IPS-20b (cell line): ENCODE measurements around the gene ZNF784.

Source experiments
- H3K27ac ChIP-seq: one replicate; pipeline ENCODE4 v1.5.1; 2013; ENCODE audit warnings: low read length
- H3K27me3 ChIP-seq: 2 replicates; pipeline ENCODE4 v1.6.1; 2013; ENCODE audit warnings: mild to moderate bottlenecking, low read length, inconsistent platforms; ENCODE audit not compliant: insufficient read depth
- H3K36me3 ChIP-seq: 2 replicates; pipeline ENCODE4 v1.6.1; 2013; ENCODE audit warnings: low read depth, mild to moderate bottlenecking, inconsistent platforms, low read length, moderate library complexity; ENCODE audit not compliant: insufficient read depth
- H3K4me1 ChIP-seq: 2 replicates; pipeline ENCODE4 v1.6.1; 2013; ENCODE audit warnings: mild to moderate bottlenecking, control low read depth, inconsistent platforms, low read length, moderate library complexity; ENCODE audit not compliant: insufficient read depth
- H3K4me3 ChIP-seq: 2 replicates; pipeline ENCODE4 v1.5.1; 2013; ENCODE audit warnings: mild to moderate bottlenecking, low read length, inconsistent platforms
- H3K9ac ChIP-seq: 2 replicates; pipeline ENCODE4 v1.6.1; 2013; ENCODE audit warnings: low read depth, mild to moderate bottlenecking, inconsistent platforms, low read length, moderate library complexity
- H3K9me3 ChIP-seq: 2 replicates; pipeline ENCODE4 v1.6.1; 2013; ENCODE audit warnings: mild to moderate bottlenecking, low read depth, low read length, inconsistent platforms; ENCODE audit not compliant: insufficient read depth

ZNF784 gene

DNA sequence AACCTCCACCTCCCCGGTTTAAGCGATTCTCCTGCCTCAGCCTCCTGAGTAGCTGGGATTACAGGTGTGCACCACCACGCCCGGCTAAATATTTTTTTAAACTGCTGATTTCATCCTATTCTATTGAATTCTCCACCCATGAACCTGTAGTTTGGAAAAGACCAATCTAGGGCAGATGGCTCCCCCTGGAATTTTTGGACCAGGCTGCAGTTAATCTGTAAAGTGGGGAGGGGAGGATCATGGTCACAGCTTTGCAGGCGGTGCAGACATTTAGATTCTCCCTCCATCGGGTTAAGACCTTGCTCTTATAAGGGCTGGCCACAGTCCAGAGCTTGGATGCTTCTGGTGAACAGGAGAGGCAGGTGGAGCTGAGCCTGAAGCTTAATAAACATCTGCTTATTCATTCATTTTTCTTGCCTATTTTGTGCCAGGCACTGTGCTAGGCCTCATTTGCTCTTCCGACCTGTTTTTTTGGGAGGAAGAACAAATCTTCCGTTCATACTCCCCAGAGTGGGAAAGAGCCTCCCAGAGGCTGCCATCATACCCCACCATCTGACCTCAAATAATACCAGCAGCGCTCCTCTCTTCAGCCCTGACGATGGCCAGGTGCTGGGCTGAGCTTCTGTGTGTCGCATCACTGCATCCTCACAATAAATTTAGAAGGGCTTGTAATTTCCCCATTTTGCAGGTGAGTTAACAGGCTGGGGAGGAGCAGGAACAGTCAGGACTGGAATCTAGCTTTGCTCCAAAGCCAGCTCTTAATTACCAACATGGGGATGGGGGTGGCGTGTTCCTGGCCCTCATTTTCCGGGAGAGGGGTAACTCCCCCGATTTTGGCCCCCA, 22.7 kb upstream of the ZNF784 start:
- peak overlapping the region; percentile 75; the same call in 1 of the 2 replicates for H3K9ac ChIP-seq
- peaks cover 15% of the 10 kb centered on the region for H3K36me3 ChIP-seq
- peak overlapping the region; percentile 81 for H3K4me3 ChIP-seq
- no peaks in the 10 kb centered on the region; the same call in 1 of the 2 replicates for H3K4me1 ChIP-seq
- H3K9me3 ChIP-seq: no peaks in the 10 kb centered on the region
- H3K27me3 ChIP-seq: no peaks in the 10 kb centered on the region
- no peak overlapping the region for H3K27ac ChIP-seq

DNA sequence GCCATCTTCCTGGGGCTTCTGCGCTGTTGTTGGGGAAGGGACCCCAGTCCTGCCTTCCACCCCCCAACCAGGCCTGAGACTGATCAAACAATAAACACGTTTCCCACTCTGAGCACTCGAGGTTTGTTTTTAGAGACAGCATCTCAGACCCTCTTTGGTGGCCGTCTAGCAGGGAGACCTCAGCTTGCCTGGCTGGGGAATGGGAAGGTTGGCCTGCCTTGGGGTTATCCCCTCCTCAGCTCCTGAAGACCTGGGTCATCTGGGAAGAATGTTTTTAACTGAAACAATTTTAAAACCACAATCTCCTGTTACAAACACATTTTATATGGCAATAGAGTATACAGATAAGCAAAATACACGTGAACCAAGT, 21.1 kb upstream of the ZNF784 start:
- Histone ChIP-seq H3K36me3 (peaks cover 15% of the 10 kb centered on the region), H3K27me3 (no peaks in the 10 kb centered on the region), H3K4me1 (no peaks in the 10 kb centered on the region; the same call in 1 of the 2 replicates), H3K9me3 (no peaks in the 10 kb centered on the region), H3K27ac (no peak overlapping the region), H3K4me3 (no peak overlapping the region), H3K9ac (no peak overlapping the region)

DNA sequence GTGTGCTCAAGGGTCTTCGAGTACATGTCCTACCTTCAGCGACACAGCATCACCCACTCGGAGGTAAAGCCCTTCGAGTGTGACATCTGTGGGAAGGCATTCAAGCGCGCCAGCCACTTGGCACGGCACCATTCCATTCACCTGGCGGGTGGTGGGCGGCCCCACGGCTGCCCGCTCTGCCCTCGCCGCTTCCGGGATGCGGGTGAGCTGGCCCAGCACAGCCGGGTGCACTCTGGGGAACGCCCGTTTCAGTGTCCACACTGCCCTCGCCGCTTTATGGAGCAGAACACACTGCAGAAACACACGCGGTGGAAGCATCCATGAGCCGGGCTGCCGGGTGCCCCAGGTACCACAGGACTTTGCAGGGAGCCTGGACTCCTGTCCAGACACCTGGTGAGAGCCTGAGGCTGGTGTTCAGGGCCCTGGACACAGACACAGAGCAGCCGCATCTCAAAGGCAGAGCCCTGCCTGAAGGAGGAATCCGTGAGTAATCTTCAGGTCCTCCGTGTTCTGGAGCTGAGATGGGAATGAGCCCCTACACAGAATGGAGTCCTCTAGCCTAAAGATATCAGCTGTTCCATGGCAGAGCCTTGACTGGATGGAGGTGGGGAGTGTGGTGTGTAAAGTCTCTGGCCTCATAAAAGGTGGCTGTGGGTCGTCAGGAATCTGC, 20.6 kb upstream of the ZNF784 start:
- Histone ChIP-seq H3K4me3 (peak overlapping the region; percentile 79; the same call in 1 of the 2 replicates), H3K9me3 (no peaks in the 10 kb centered on the region), H3K27me3 (no peaks in the 10 kb centered on the region), H3K27ac (no peak overlapping the region), H3K9ac (peak overlapping the region; percentile 97; the same call in 1 of the 2 replicates), H3K36me3 (peaks cover 15% of the 10 kb centered on the region), H3K4me1 (no peaks in the 10 kb centered on the region; the same call in 1 of the 2 replicates)

DNA sequence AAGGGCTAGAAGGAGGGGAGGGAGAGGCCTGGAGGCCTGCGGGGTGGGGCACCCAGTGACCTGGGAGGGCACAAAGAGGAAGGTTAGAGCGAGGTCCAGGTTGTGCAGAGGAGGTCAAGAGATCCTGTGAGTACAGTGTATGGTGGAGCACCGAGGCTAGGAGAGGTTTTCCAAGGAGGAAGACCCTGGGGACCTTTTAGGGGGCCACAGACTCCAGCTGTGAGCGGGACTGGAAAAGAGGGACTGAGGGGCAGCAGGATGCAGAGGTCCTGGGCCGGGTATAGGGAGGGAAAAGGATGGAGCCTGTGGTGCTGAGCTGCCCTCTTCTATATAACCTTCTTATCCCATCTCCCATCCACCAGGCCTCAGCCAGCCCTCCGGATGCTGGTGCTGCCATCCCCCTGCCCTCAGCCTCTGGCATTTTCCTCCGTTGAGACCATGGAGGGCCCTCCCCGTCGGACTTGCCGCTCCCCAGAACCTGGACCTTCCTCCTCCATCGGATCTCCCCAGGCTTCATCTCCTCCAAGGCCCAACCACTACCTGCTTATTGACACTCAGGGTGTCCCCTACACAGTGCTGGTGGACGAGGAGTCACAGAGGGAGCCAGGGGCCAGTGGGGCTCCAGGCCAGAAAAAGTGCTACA, 19.9 kb upstream of the ZNF784 start:
- H3K9ac ChIP-seq: peak overlapping the region; percentile 97
- H3K36me3 ChIP-seq: peaks cover 15% of the 10 kb centered on the region
- H3K27ac ChIP-seq: peak overlapping the region; percentile 46
- no peaks in the 10 kb centered on the region for H3K27me3 ChIP-seq
- peak overlapping the region; percentile 79 for H3K4me3 ChIP-seq
- no peaks in the 10 kb centered on the region for H3K9me3 ChIP-seq
- no peaks in the 10 kb centered on the region; the same call in 1 of the 2 replicates for H3K4me1 ChIP-seq

DNA sequence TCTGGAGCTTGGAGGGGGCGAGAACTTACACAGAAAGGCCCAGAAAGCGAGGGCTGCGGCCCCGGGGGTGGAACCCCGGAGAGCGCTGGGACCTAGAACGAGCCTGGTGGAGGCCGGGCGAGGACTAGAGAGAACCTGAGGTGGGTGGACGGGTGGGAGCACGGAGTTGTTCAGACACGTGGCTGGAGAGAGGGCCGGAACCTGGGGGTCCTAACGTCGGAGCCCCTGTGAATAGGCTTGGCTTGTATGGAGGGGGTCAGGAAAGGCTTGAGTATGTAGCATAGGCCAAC, 19.5 kb upstream of the ZNF784 start:
- no peaks in the 10 kb centered on the region for H3K9me3 ChIP-seq

DNA sequence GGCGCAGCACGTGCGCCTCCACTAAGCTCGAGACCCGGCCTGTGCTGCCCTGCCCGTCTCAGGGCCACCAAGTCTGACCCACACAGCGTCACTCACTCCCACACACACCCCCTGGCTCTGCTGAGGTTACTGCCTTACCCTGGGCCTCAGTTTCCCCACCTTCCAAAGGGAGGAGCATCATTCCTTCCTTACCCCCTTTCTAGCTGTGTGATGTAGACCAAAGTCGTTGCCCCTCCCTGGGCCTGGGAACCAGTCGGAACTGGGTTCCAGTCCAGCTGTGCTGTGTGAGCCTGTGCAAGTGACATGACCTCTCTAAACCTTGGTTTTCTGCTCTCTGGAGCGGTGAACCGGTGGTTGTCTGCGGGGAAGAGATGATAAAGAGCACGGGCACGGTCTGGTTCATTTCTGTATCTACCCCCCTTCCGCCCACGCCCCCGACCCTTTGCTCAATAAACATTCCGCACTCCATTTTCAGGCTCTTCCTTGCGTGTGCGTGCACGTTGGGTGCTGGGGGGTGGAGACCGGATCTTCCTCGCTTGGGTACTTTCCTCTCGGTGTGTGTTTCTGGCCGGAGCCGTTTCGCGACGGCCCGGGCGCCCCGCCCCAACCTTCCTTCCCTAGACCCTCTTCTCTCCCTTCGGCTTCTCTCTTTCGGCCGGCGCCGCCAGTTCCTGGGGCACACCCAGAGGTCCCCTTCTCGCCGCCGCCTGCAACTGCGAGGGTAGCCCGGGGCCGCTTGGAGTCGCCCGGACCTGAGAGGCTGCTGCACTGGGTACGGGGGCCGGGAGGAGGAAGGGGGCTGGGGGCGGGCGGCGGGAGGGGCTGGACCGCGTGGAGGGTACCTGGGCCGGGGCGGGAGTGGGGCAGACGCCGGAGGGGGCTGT, 18.9 kb upstream of the ZNF784 start, which contains the start of gene ZNF581:
Gene ZNF581, plus strand, starts transcription at position 647 of the 884 bp plus-strand sequence. CDS start 923 bp downstream, outside the sequence.
- H3K36me3 ChIP-seq: peaks cover 15% of the 10 kb centered on the region
- peak within 1 kb of the TSS; percentile 97 for H3K9ac ChIP-seq
- H3K4me1 ChIP-seq: no peaks in the 10 kb centered on the region; the same call in 1 of the 2 replicates
- H3K27me3 ChIP-seq: no peaks in the 10 kb centered on the region
- H3K9me3 ChIP-seq: no peaks in the 10 kb centered on the region
- peak within 1 kb of the TSS; percentile 79 for H3K4me3 ChIP-seq
- peak within 1 kb of the TSS; percentile 46 for H3K27ac ChIP-seq

More for the DNA sequence above, 19.5 kb upstream of the ZNF784 start:
- Histone ChIP-seq H3K27me3 (no peaks in the 10 kb centered on the region), H3K36me3 (peaks cover 15% of the 10 kb centered on the region), H3K4me3 (peak overlapping the region; percentile 79), H3K9ac (peak overlapping the region; percentile 97), H3K27ac (peak overlapping the region; percentile 46), H3K4me1 (no peaks in the 10 kb centered on the region; the same call in 1 of the 2 replicates)

DNA sequence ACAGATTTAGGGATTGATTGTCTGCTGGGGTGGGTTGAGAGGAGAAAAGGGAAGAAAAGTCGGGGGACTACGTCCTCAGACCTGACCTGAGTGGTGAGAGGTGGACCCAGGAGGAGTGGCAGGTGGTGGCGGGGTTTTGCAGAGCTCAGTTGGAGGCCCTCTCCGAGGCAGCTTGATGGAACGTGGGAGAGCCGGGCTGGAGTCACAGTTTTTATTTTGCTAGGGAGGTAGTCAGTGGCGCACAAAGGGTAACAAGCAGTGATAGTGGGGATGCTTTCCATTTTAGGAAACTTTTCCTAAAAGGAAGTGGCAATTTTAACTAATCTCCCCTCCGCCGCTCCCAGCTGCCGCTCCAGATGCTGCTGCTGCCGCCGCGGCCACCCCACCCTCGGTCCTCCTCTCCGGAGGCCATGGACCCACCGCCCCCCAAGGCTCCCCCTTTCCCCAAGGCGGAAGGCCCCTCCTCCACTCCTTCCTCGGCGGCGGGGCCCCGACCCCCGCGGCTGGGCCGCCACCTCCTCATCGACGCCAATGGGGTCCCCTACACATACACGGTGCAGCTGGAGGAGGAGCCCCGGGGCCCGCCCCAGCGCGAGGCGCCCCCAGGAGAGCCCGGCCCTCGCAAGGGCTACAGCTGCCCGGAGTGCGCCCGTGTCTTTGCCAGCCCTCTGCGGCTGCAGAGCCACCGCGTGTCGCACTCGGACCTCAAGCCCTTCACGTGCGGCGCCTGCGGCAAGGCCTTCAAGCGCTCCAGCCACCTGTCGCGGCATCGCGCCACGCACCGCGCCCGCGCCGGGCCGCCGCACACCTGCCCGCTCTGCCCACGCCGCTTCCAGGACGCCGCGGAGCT, 18.0 kb upstream of the ZNF784 start:
- peaks cover 15% of the 10 kb centered on the region for H3K36me3 ChIP-seq
- H3K27me3 ChIP-seq: no peaks in the 10 kb centered on the region
- no peaks in the 10 kb centered on the region; the same call in 1 of the 2 replicates for H3K4me1 ChIP-seq
- peak overlapping the region; percentile 97 for H3K9ac ChIP-seq
- no peak overlapping the region for H3K27ac ChIP-seq
- H3K9me3 ChIP-seq: no peaks in the 10 kb centered on the region
- H3K4me3 ChIP-seq: peak overlapping the region; percentile 79

DNA sequence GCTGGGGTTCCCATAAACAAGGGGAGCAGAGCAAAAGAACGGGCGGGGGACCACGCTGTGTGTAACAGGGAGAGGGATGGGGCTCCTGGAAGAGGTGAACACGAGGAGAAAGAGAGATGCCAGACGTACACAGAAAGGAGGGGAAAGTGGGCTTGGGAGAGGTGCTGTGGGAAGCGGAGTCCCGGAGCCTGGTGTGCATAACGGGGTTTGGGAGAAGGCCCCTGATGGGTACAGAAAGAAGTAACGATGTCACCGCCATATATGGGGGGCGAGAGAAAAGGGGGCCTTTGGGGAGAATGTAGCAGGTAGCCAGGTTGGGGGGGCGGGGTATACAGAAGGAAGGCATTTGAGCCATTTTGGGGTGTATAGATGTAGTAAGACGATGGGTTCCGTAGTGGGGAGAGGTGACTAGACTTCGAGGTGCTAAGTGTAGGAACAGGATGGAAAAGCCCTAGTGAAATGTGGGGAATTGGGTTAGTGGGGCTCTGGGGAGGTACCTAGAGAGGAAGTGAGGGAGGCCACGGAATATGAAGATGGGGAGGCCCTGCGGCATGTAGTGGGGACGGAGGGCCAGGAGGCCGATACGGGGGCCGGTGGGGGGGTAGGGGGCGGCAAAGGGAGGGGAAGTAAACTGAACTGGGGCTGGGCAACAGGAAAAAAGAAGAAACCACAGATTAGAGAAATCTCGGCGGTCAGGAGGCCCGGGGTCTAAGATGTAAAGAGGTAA, 17.2 kb upstream of the ZNF784 start:
- Histone ChIP-seq H3K4me3 (peak overlapping the region; percentile 79), H3K27ac (peak overlapping the region; percentile 21), H3K4me1 (no peaks in the 10 kb centered on the region; the same call in 1 of the 2 replicates), H3K9ac (peak overlapping the region; percentile 97), H3K36me3 (peaks cover 15% of the 10 kb centered on the region), H3K9me3 (no peaks in the 10 kb centered on the region), H3K27me3 (no peaks in the 10 kb centered on the region)

DNA sequence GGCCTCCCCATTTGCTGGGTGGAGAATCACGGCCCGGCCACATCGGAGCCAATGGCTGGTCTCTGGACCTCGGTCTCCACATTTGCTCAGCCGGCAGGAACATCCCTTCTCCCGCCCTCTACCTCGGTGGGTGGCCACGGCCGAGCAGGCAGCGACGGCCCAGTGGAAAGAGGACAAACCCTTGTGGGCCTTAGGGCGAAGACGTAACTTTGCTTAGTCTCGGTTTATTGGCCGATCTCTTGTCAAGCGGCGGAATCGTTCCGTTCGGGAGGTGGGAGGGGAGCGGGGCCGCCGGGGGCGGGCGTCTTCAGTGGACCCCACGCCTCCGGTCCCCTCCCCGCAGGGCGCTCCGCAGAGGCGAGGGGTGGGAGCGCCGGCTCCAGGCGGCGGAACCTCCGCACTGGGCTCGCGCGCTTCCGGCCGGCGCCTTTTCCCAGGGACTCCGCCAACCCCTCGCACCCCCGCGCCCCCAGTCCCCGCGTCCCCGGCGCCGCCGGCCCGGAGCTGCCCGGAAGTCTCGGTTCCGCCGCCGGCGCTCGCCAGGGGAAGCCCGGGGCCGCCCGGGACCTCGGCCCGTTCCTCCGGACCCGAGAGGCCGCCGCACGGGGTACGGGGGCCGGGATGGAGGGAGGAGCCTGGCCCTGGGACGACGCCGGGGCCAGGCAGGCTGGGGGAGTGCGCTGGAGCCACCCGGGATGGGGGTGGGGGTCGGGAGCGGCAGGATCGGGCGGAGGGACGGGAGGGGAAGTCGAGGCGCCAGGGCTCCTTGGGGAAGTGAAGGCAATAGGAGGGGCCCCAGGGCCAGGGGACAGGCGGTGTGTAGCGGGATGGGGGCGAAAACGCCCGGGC, 16.4 kb upstream of the ZNF784 start, which contains the start of gene ZNF580:
Gene ZNF580, plus strand, starts transcription at position 426 of the 849 bp plus-strand sequence. CDS start 1,507 bp downstream, outside the sequence.
- Histone ChIP-seq H3K4me3 (peak within 1 kb of the TSS; percentile 79), H3K9me3 (no peaks in the 10 kb centered on the region), H3K27me3 (no peaks in the 10 kb centered on the region), H3K36me3 (peaks cover 15% of the 10 kb centered on the region), H3K4me1 (peaks cover 2% of the 10 kb centered on the region; the same call in 1 of the 2 replicates), H3K9ac (peak within 1 kb of the TSS; percentile 97), H3K27ac (peak within 1 kb of the TSS; percentile 21)
